HepG2 (cell line): ENCODE results near the gene EVL. TPM values are rescaled to one million over a fixed set of nuclear protein-coding genes. Genes with fewer than 3 reads are reported as not detected.

Experiments used
- ATAC-seq: fragments of 200-7000 bp; cut with Tn5 transposase; 3 replicates; pipeline ENCODE4 v1.9.1; 2020; ENCODE audit warnings: mild to moderate bottlenecking, moderate library complexity
- BruUV-seq: library from RNA; stranded (reverse); fragments of 400-500 nt; replicated peaks from 2 replicates; lab custom pipeline; 2021; lab: Mats Ljungman, UMichigan
- CTCF ChIA-PET: fragments of 300-600 bp; formaldehyde crosslinking; extraction: SDS; loops from one replicate; lab custom pipeline; 2021; ENCODE audit warnings: low total read pairs, inconsistent platforms, low intra/inter-chr PET ratio; lab: Yijun Ruan, JAX
- POLR2A ChIA-PET: fragments of 350-600 bp; sonication (Branson Sonifier 250); formaldehyde crosslinking; loops from one replicate; lab custom pipeline; 2020; ENCODE audit warnings: antibody characterized with exemption, inconsistent platforms; lab: Yijun Ruan, JAX
- DNase-seq: peaks from one replicate; pipeline ENCODE4 v3.0.0-alpha.2; 2015; ENCODE audit warnings: low spot score
- FAIRE-seq: peaks from 3 replicates; lab custom pipeline; 2011; peaks lifted over from hg19 to GRCh38; lab: Jason Lieb, UNC
- H2AFZ ChIP-seq: one replicate; pipeline ENCODE4 v1.6.1; 2011; ENCODE audit warnings: low read length, inconsistent platforms
- H3K27ac ChIP-seq: fragments of 300-600 bp; 3 replicates; pipeline ENCODE4 v1.8.0; 2011; ENCODE audit warnings: mixed run types, mild to moderate bottlenecking, mixed read lengths, low read length, inconsistent platforms; ENCODE audit not compliant: insufficient read depth; ENCODE audit errors: extremely low read length
- H3K27me3 ChIP-seq, 2 experiments: fragments of 200-600 bp in 1 of 2; 2 replicates in 1 of 2; 3 replicates in 1 of 2; pipeline versions ENCODE4 v1.6.0 to v1.8.0; 2011; ENCODE audit warnings: low read length in 2 of 2, mild to moderate bottlenecking in 2 of 2, moderate library complexity in 2 of 2, inconsistent platforms in 1 of 2; ENCODE audit not compliant: insufficient read depth in 2 of 2, control insufficient read depth in 1 of 2
- H3K36me3 ChIP-seq, 2 experiments: fragments of 200-600 bp in 1 of 2; replicated peaks in 1 of 2; 2 replicates in 1 of 2; 3 replicates in 1 of 2; pipeline versions ENCODE4 v1.5.1 to v1.8.0; 2011; ENCODE audit warnings: low read length in 2 of 2, inconsistent platforms in 1 of 2; ENCODE audit not compliant: insufficient read depth in 2 of 2, control insufficient read depth in 1 of 2
- H3K4me1 ChIP-seq: 2 replicates; pipeline ENCODE4 v1.5.1; 2012; ENCODE audit warnings: low read length, inconsistent platforms; ENCODE audit not compliant: insufficient read depth
- H3K4me2 ChIP-seq: 2 replicates; pipeline ENCODE4 v1.6.0; 2011; ENCODE audit warnings: low read depth, low read length, inconsistent platforms
- H3K4me3 ChIP-seq, 3 experiments: fragments of 200-600 bp in 1 of 3; sonication (generic), shearing (Covaris generic) in 1 of 3; replicated peaks in 1 of 3; 2 replicates each; pipeline ENCODE4 v1.5.1; 2011 to 2016; ENCODE audit warnings: low read length in 3 of 3, inconsistent platforms in 2 of 3, low read depth in 2 of 3, mild to moderate bottlenecking in 2 of 3, control low read depth in 1 of 3, mixed read lengths in 1 of 3; ENCODE audit not compliant: insufficient read depth in 1 of 3
- H3K79me2 ChIP-seq: one replicate; pipeline ENCODE4 v1.6.1; 2011; ENCODE audit warnings: low read length, inconsistent platforms; ENCODE audit not compliant: insufficient read depth
- H3K9ac ChIP-seq: 2 replicates; pipeline ENCODE4 v1.6.0; 2011; ENCODE audit warnings: mild to moderate bottlenecking, low read depth, low read length, inconsistent platforms; ENCODE audit not compliant: insufficient read depth
- H3K9me3 ChIP-seq: 2 replicates; pipeline ENCODE4 v1.5.1; 2012; ENCODE audit warnings: mild to moderate bottlenecking, low read length
- H4K20me1 ChIP-seq: 2 replicates; pipeline ENCODE4 v1.6.0; 2011; ENCODE audit warnings: inconsistent platforms, mild to moderate bottlenecking, low read length, moderate library complexity; ENCODE audit not compliant: insufficient read depth
- AHR ChIP-seq: IDR thresholded peaks from 2 replicates; pipeline ENCODE4 v1.6.1; 2018; ENCODE audit warnings: missing genetic modification reagents, missing compliant biosample characterization
- AKNA ChIP-seq: sonication (generic); formaldehyde crosslinking; IDR thresholded peaks from 2 replicates; pipeline ENCODE4 v1.4.0; 2020; ENCODE audit warnings: missing genetic modification reagents, borderline replicate concordance
- ARNT2 ChIP-seq: sonication (generic); formaldehyde crosslinking; IDR thresholded peaks from 2 replicates; pipeline ENCODE4 v1.8.0; 2022; ENCODE audit warnings: mild to moderate bottlenecking, low read depth, missing genetic modification reagents, moderate library complexity
- DPF2 ChIP-seq: sonication (generic); formaldehyde crosslinking; IDR thresholded peaks from 2 replicates; pipeline ENCODE4 v1.4.0; 2020; ENCODE audit warnings: mild to moderate bottlenecking, low read depth, missing genetic modification reagents, borderline replicate concordance
- HINFP ChIP-seq: sonication (generic); formaldehyde crosslinking; IDR thresholded peaks from 2 replicates; pipeline ENCODE4 v1.4.0; 2020; ENCODE audit warnings: low read depth, mild to moderate bottlenecking, missing genetic modification reagents
- HMGXB4 ChIP-seq, 2 experiments: sonication (generic) in 1 of 2; formaldehyde crosslinking in 1 of 2; IDR thresholded peaks; 2 replicates each; pipeline versions ENCODE4 v1.4.0 to v1.6.1; 2018 to 2020; ENCODE audit warnings: missing genetic modification reagents in 2 of 2, borderline replicate concordance in 1 of 2, low read depth in 1 of 2, mild to moderate bottlenecking in 1 of 2, missing biosample characterization in 1 of 2
- MIER2 ChIP-seq: IDR thresholded peaks from 2 replicates; pipeline ENCODE4 v1.6.1; 2016; ENCODE audit warnings: missing biosample characterization, missing genetic modification reagents
- SRF ChIP-seq: IDR thresholded peaks from 2 replicates; pipeline ENCODE4 v1.6.1; 2011; ENCODE audit warnings: mild to moderate bottlenecking, low read depth, low read length, moderate library complexity
- ZNF556 ChIP-seq: sonication (generic); formaldehyde crosslinking; IDR thresholded peaks from 2 replicates; pipeline ENCODE4 v1.4.0; 2020; ENCODE audit warnings: mild to moderate bottlenecking, missing genetic modification reagents, borderline replicate concordance
- ZNF772 ChIP-seq: sonication (generic); formaldehyde crosslinking; IDR thresholded peaks from 2 replicates; pipeline ENCODE4 v1.5.0; 2020; ENCODE audit warnings: mild to moderate bottlenecking, missing genetic modification reagents
- ZSCAN29 ChIP-seq: sonication (generic); formaldehyde crosslinking; conservative IDR thresholded peaks from 2 replicates; pipeline ENCODE4 v1.4.0; 2020; ENCODE audit warnings: mild to moderate bottlenecking, missing genetic modification reagents
- ZZZ3 ChIP-seq: sonication (generic); formaldehyde crosslinking; IDR thresholded peaks from 2 replicates; pipeline ENCODE4 v1.4.0; 2020; ENCODE audit warnings: missing genetic modification reagents, mild to moderate bottlenecking, borderline replicate concordance
- WGBS: methylation state at CpG from one replicate; pipeline ENCODE4 v1.1.6; 2017; ENCODE audit warnings: low lambda C conversion rate; 5-methylcytosine and 5-hydroxymethylcytosine counted together
- in situ Hi-C: cut with HindIII; loops from 2 replicates; pipeline ENCODE4 v1.10.0; 2017; ENCODE audit warnings: low pct_unique_long_range_greater_than_20kb; ENCODE audit not compliant: extremely low pct_ligation_motif_present
- intact Hi-C: fragments of 100-400 bp; cut with micrococcal nuclease; formaldehyde crosslinking; loops from one replicate; pipeline ENCODE4 v1.10.0; 2022; ENCODE audit not compliant: unreplicated experiment
- polyA plus RNA-seq, 8 experiments: library from polyadenylated mRNA; depleted of rRNA in 3 of 8; stranded (reverse) in 7 of 8; unstranded in 1 of 8; fragments of >200 nt; fragmentation: Illumina TruSeq in 4 of 8; extraction: Trizol in 4 of 8; gene quantifications; 2 replicates each; pipeline versions ENCODE4 v1.2.1 to v1.2.3, GENCODE V29; 2011 to 2016; ENCODE audit warnings: low read depth in 4 of 8, missing spikeins in 1 of 8, mixed read lengths in 1 of 8; ENCODE audit not compliant: insufficient read depth in 1 of 8
- total RNA-seq, 5 experiments: library from RNA; depleted of rRNA; stranded (reverse); fragments of >200 nt; fragmentation: Illumina TruSeq; extraction: Trizol; gene quantifications; 2 replicates each; pipeline ENCODE4 v1.2.3, GENCODE V29; 2016; ENCODE audit warnings: low read depth in 1 of 5

Gene EVL
- total and polyA plus RNA-seq, 2 of the 13 experiments (the other 11 are each of a cell fraction or from before 2014, with no cell fraction given), result 15.1 to 31.2 TPM

- BruUV-seq, result no TSS peak
- Histone ChIP-seq H3K27me3 (no peaks in the 10 kb centered on the region), H3K4me3 (peak overlapping the region; percentile 43 to 64 (median 47); a peak in 5 of 6 replicates), H3K9me3 (no peaks in the 10 kb centered on the region), H3K79me2 (no peaks in the 10 kb centered on the region), H3K36me3 (no peaks in the 10 kb centered on the region), H4K20me1 (no peaks in the 10 kb centered on the region), H2AFZ (no peak overlapping the region), H3K4me2 (peak overlapping the region; percentile 88), H3K27ac (peak overlapping the region; percentile 97), H3K4me1 (peaks cover 66% of the 10 kb centered on the region), H3K9ac (peak overlapping the region; percentile 75)
- DNase-seq (peak; percentile 82), FAIRE-seq (peak; percentile 83), ATAC-seq (peak; percentile 89)
- ChIA-PET CTCF (no interaction called here), POLR2A (interaction anchor here (1.3 to 3.3 kb wide), 3 partner anchors 11 to 47 kb away, joined by 3 to 33 read pairs (median 10); no protein-coding TSS in a partner anchor)
- 0% methylated on average over 1 of the region's 18 CpGs for WGBS
- in situ Hi-C loops, result loop anchor here (5.0 kb wide), 1 partner anchor 47 kb away; no protein-coding TSS in a partner anchor
- intact Hi-C loops, result no loop called here
- TF ChIP-seq AKNA (CRISPR knock-in tag) (no peak; the same call in 1 of the 2 replicates), DPF2 (CRISPR knock-in tag) (peak; percentile 63; the same call in 1 of the 2 replicates), ZSCAN29 (CRISPR knock-in tag) (peak; percentile 71; the same call in 1 of the 2 replicates), ZZZ3 (CRISPR knock-in tag) (peak; percentile 62; the same call in 1 of the 2 replicates), AHR (CRISPR knock-in tag) (no peak; the same call in 1 of the 2 replicates), HMGXB4 (CRISPR knock-in tag; IDR thresholded peaks at IDR 0.05; ENCODE audit: borderline replicate concordance in 1 of 2, low read depth in 1 of 2) (peak; percentile 18 to 19; a peak in 1 of 4 replicates), SRF (no peak), MIER2 (CRISPR knock-in tag) (peak; percentile 32; the same call in 1 of the 2 replicates), HINFP (CRISPR knock-in tag) (0 out of 2 replicates have a peak, but pooled peaks have one; percentile 81), ZNF556 (peak; percentile 59; the same call in 1 of the 2 replicates), ARNT2 (CRISPR knock-in tag) (0 out of 2 replicates have a peak, but pooled peaks have one; percentile 55), ZNF772 (CRISPR knock-in tag) (peak; percentile 30; the same call in 1 of the 2 replicates)
Measured at GRCh38 chr14:100144996-100145646, 79.9 kb downstream of the EVL start.
